ENCODE measurements around the gene POU2F2.
A peak's percentile ranks its signal among the peaks of the same experiment; 100 is the strongest.

The POU2F2 gene

DNA sequence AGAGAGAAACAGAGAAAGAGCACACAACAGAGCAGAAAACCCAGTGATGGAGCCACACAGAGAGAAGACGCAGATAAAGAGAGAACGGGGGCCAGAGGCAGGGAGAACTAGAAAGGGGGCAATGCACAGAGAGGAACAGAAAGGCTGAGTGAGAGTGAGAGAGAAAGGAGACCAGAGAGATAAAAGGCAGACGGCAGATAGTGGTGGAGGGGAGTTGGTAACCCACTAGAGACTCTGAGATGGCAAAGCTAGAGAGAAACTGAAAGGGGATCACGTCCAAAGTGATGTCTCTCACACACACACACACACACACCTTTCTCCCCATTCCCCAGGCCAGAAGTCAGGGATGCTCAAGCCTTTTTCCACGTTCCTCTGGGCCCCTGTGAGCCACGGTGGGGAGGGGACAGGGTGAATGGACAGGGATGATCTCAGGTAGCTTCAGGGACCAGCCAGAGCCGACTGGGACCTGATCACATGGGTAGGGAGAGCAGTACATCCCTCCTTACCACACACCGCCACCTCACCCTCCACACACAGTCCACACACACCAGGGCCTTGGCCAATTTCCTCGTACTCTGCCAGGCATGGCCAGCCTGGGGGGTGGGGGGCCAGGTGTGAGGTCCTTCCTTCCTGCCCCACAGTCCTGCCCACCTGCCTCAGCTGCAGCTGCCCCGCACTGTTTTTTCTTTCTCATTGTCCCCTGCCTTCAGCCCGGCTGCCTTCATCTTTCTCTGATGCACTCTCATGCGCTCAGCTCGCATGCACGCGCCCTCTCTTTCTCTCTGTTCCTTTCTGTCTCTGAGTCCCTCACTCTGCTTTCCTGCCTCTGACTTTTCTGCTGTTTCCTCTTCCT is 22.5 kb upstream of the POU2F2 start:
- ATAC-seq, result peak; percentile 55 to 56

DNA sequence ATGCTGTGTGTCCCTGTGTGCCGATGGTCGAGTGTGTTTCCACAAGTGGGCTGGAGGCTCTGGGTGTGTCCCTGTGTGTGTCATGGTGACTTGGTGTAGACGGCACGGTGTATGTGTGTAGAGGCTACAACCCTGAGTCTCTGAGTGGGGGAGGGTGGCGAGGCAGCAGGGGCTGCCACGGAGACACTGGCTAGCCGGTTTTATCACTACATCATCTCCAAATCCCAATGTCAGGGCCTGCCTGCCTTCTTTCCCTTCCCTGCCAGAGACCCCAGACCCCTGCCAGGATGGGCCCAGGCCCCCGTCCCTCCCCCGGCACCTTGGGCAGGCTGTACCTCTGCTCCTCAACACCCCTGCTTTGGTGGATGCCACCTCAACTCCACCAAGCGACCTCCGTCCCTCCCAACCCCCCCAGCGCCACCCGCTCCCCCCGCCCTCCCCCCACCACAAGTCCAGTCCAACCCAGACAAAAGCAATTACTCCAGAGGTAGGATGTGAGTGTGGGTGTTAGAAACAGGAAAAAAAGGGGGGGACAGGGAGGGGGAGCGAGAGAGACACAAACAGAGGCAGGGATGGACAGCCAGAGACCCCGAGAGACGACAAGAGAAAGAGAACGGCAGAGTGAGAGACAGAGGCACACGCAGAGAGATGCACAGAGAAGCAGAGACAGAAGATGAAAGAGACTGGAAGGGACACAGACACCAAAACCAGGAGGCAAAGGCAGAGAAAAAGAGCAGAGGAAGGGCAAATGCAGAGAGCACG is 21.6 kb upstream of the POU2F2 start:
- ATAC-seq, result no peak

DNA sequence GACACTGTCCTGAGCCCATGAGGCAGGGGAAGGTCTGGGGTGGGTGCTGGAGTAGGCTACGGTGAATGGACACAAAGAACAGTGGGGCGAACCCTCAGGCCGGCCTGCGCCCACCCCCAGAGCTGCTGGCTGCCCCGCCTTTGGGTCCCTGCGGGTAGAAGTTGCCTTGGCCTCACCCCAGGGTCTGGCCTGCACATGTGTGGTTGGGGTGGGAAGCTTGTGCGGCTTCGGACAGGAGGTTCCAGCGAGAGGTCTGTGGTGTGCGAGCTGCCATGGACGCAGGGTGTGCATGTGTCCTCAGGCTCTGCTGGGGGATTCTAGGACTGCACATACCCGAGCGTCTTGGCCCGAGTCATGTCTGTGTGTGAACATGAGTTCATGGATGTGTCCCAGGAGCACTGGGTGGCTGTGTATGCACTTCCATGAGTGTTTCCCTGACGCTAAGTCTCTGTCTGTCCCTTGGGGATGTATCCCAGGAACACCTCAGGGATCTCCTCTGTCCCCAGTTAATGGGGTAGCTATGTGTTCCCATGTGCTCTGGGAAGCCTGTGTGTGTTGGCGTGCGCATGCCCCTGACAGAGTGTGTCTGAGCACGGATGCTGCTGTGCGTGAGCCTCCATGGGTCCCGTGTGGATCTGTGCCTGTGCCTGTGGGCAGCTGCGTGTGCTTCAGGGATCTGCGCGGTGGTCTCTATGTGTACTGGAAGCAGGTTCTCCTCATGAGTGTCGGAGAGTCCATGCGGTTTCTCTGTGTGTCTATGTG is 20.8 kb upstream of the POU2F2 start:
- ATAC-seq, result no peak

DNA sequence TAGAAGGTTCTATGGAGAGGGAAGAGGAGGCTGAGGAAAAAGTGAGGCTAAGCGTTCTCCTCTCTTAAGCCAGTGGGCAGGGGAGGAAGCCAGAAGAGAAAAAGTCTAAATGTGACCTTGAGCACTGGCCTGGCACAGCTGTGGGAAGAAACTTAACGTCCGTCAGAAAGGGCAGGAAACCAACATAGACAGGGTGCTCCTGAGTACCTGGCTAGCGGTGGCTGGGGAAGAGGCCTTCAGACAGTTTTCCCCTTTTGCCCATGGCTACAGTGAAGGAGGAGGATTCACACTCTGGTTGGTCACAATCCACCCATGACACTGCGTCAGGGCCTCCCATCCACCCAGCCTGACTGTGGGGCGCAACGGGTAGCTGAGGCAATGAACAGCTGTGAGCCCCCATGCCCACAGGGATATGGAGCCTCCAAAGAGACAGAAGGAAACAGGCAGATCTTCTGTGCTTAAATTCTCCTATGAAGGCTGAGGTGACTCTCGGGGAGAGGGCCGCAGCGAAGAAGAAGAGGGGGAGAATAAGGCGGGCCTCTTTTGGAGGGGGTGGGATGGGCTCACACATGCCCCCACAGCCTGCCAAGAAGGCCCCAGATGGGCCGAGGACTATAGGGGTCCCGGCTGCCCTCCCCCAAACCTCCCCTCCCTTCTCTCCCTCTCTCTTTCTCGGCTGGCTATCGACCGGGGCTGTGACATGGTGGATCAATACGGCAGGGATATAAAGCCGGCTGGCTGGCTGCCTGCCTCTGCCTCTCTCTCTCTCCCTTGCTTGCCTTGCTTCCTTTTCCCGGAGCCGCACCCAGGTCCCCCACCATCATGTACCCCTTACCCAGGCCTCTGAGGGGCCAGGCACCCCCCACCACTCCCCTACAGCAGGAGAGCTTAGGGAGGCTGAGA is 19.8 kb upstream of the POU2F2 start:
- no peak for ATAC-seq

GRCh38 chr19:42150911-42151361 is 18.7 kb upstream of the POU2F2 start:
- no peak for ATAC-seq

- ATAC-seq, result no peak
Measured at GRCh38 chr19:42150364-42150763, 18.1 kb upstream of the POU2F2 start.

GRCh38 chr19:42149447-42150202 is 17.4 kb upstream of the POU2F2 start:
- no peak for ATAC-seq

DNA sequence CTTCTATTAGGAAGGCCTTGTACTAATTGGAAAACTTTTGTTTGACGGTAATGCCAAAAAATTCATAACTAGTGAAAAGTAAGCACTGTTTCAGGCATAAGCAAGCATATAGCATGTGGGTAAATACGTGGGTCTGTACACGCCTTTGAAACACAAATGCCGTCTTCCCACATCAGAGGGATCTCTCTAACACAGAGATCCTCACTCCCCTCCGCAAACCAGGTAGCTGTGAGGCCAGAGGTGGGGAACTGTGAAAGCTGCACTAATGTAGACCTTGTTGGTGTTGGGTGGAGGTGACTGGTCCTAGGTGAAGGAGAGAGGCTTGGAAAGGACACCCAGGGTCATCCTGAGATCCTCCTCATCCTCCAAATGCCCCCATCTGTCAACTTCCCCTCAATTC is 16.0 kb upstream of the POU2F2 start:
- no peak for ATAC-seq

DNA sequence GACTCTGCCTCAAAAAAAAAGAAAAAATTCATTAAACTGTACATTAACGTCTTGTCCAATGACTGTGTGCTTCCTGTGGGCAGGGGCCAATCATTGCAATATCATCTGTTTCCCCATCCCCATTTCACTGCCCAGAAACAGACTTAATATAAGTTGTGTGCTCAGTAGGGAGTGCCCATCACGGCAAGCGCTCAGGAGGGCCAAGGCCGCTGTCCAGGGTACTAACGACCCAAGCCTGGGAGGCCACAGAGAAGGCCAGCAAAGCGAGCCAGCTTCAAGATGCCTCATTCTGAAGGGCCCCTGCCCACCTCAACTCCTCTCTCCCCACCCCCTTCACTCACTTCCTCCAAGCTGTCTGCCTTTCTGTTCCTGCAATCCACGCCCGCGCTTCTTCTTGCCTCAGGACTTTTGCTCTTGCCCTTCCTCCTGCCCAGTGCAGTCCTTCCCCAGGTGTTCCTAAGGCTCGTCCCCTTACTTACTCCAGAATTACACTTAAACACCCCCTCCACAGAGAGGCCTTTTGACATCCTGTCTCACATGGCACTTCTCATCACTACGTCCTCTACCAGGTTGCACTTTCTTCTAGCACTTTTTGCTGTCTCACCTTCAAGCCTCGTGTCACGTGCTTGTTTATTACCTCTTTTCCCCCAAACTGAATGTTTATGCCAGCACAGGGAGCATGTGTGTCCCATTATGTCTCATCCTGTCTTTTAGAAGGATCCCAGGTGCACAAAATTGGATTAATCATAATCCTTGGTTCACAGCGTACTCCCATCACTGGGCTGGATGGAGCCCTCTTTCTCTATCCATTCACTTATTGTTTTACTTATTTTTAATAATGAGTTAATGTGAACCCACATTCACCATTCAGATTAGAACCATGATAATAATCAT is 11.3 kb upstream of the POU2F2 start:
- ATAC-seq, result no peak

GRCh38 chr19:42140125-42140754 is 8.0 kb upstream of the POU2F2 start:
- no peak for ATAC-seq

DNA sequence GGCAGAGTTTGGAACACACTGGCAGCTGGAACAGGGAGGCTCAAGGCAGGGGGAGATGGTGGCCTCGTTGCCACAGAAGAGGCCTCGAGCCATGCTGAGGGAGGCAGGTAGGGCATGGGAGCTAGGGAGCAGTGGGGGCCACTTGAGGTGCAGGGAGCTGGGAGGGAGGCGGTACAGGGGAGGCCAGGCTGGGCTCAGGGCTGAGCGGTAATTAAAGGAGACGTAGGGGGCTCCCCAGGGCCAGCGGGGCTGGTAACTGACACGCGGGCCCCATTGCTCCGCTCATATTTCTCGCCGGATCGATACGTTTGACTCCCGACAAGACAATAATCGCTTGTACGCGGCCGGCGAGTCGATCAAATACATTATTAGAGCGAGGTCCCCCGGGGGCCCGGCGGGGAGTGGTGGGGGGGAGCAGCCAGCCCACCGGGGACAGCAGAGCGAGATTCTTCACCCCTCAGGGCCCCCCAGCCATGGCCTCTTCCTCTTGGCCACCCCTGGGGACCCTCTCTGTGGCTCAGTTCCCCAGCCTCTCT is 2.4 kb upstream of the POU2F2 start:
- no peak for ATAC-seq

GRCh38 chr19:42132851-42133528 is 744 bp upstream of the POU2F2 start:
- peak; percentile 64 to 67 for ATAC-seq

- no peak for ATAC-seq
Measured at GRCh38 chr19:42131149-42132029, 857 bp downstream of the POU2F2 start.

DNA sequence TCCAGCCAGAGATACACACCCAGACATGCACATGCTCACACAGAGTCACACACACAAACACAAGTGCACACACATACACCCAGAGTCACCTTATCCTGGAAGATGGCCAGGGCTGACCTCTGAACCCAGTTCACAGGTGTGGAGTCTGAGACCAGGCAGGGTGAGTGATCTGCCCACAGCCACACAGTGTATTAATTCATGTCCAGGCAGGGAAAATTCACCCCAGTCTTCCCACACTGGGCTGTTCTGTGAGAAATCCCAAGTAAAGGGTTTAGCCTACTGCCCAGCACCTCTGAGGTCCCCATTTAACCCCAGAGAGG is 2.0 kb downstream of the POU2F2 start:
- ATAC-seq, result no peak

DNA sequence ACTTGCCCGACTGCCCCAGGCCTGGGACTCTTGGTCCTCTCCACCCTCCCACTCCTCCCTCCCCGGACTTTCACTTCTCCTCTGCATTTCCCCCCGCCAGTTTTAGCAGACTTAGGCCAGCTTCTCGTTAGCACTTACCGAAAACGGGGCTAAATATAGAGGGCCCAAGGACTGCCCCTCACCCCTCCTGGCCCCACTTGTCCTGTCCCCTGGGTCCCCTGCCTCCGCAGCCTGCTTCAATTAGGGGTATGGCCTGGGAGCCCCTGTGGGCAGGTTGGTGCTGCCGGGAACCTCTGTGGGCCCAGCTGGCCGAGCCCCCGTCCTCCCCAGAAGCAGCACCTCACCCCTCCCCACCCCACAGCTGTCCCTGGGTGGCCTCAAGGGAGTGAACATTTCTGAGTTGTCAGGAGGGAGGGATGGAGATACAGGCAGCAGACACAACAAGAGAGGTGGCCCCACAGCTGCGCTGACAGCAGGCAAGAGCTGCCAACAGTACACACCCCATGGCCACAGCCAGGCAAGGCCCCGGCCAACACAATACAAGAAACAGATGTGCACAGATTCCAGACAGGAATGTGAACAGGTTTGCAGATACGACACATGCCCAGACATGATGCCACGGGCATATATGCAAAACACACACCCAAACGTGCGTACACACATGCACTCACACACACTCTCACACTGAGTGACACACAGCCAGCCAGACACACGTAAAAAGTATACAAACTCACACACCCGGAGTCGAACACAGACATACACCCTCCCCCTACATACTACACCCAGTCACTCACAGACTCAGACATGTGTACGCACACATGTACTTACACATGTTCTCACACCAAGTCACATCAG is 2.6 kb downstream of the POU2F2 start:
- ATAC-seq, result no peak

- ATAC-seq, result no peak
Measured at GRCh38 chr19:42126574-42126973, 5.7 kb downstream of the POU2F2 start.

DNA sequence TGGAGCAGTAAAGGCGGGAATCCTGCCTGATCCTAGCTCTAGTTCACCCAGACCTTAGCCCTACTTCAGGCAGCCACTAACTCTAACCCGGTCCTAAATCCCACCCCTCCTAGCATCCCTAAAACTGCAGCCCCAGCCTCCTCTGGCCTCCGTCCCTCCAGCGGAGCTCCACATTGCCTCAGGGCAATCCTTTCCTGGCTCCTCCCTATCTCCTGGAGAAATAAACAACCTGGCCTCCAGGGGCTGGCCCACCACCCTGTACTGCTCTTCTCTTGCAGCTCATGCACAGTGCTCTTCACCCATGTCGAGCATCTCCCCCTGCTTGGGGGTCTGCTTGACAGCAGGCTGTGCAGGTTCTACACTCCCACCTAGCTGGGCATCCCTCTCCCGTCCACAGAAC is 6.7 kb downstream of the POU2F2 start:
- ATAC-seq, result no peak
